Measurements from ENCODE around the gene GID8. TPM values are rescaled to one million over a fixed set of nuclear protein-coding genes. Genes with fewer than 3 reads are reported as not detected.

Gene GID8
- total and polyA plus RNA-seq, 2 donors (not counting 1 experiment from before 2014, with no cell fraction given): 12.4 to 47.4 TPM

DNA sequence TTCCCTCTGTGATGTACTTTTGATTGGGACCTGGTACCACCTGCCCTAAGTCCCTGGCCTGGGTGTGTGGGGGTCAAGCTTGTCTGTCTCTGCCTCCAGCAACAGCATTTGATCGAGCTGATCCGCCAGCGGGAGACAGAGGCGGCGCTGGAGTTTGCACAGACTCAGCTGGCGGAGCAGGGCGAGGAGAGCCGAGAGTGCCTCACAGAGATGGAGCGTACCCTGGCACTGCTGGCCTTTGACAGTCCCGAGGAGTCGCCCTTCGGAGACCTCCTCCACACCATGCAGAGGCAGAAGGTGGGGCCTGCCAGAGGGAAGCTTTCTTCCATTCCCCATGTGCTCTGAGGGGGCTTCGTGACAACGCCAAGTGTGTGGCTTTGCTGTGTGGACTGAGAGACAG lies 5.4 kb downstream of the GID8 start:
- Mint-ChIP-seq H3K27me3 (no peaks in the 10 kb centered on the region), H3K4me1 (peaks cover 26% of the 10 kb centered on the region), H3K4me3 (no peak overlapping the region), H3K9me3 (ENCODE audit: insufficient read depth) (no peaks in the 10 kb centered on the region), H3K27ac (no peak overlapping the region)
- no peaks in the 10 kb centered on the region for H3K27me3 ChIP-seq (replicated peaks in 1 of 4; ENCODE audit: control extremely low read depth in 1 of 4, control insufficient read depth in 3 of 4, insufficient read depth in 4 of 4, low read length in 3 of 4)
- no peak overlapping the region for H2AFZ ChIP-seq (ENCODE audit: insufficient read depth, low read depth, low read length, poor library complexity, severe bottlenecking)
- H3K79me2 ChIP-seq (ENCODE audit: control insufficient read depth, insufficient read depth, low read length): peaks cover 87% of the 10 kb centered on the region
- no peak overlapping the region for H3K4me3 ChIP-seq (ENCODE audit: control extremely low read depth in 1 of 5, extremely low read depth in 1 of 5, insufficient read depth in 1 of 5, low read depth in 2 of 5, low read length in 4 of 5)
- H3K4me1 ChIP-seq (ENCODE audit: control insufficient read depth in 2 of 2, insufficient read depth in 2 of 2, low read length in 2 of 2): peaks cover 12 to 19% of the 10 kb centered on the region in 2 donors
- H3K9ac ChIP-seq (ENCODE audit: low read length): no peak overlapping the region
- no peak for TF ChIP-seq CTCF (IDR thresholded peaks at IDR 0.05)
- no peak for TF ChIP-seq EZH2 (IDR thresholded peaks at IDR 0.05; ENCODE audit: borderline replicate concordance, insufficient read depth, low read depth, low read length, poor library complexity, severe bottlenecking)
- no peak overlapping the region for H3K27ac ChIP-seq (ENCODE audit: low read length in 2 of 2)
- H3K36me3 ChIP-seq (replicated peaks in 1 of 2; ENCODE audit: control extremely low read depth in 1 of 2, control insufficient read depth in 1 of 2, extremely low read depth in 1 of 2, insufficient read depth in 2 of 2, low read length in 1 of 2): peaks cover 3 to 71% of the 10 kb centered on the region in 2 experiments
- H3K4me2 ChIP-seq (replicated peaks; ENCODE audit: low read depth, low read length, poor library complexity, severe bottlenecking): no peak overlapping the region
- ATAC-seq (ENCODE audit: low read depth) (no peak), DNase-seq (no peak)
- intact Hi-C loops (cut with micrococcal nuclease): no loop called here
- CTCF ChIA-PET: interaction anchor here (1.3 kb wide), 1 partner anchor 11 kb away, joined by 3 read pairs; no protein-coding TSS in a partner anchor
- peaks cover 33% of the 10 kb centered on the region for H4K20me1 ChIP-seq (ENCODE audit: control insufficient read depth, insufficient read depth, low read length, poor library complexity, severe bottlenecking)
- POLR2A ChIA-PET: no interaction called here
- no peaks in the 10 kb centered on the region for H3K9me3 ChIP-seq (ENCODE audit: control extremely low read depth in 1 of 3, control insufficient read depth in 2 of 3, insufficient read depth in 1 of 3, low read length in 2 of 3)
- WGBS (ENCODE audit: insufficient coverage): 97% methylated on average over 12 of the region's 14 CpGs

- Histone ChIP-seq H3K9ac (ENCODE audit: low read length) (no peak overlapping the region), H3K4me2 (replicated peaks; ENCODE audit: low read depth, low read length, poor library complexity, severe bottlenecking) (no peak overlapping the region), H3K4me3 (ENCODE audit: control extremely low read depth in 1 of 5, extremely low read depth in 1 of 5, insufficient read depth in 1 of 5, low read depth in 2 of 5, low read length in 4 of 5) (no peak overlapping the region), H3K9me3 (ENCODE audit: control extremely low read depth in 1 of 3, control insufficient read depth in 2 of 3, insufficient read depth in 1 of 3, low read length in 2 of 3) (no peaks in the 10 kb centered on the region), H3K27me3 (replicated peaks in 1 of 4; ENCODE audit: control extremely low read depth in 1 of 4, control insufficient read depth in 3 of 4, insufficient read depth in 4 of 4, low read length in 3 of 4) (no peaks in the 10 kb centered on the region), H3K36me3 (replicated peaks in 1 of 2; ENCODE audit: control extremely low read depth in 1 of 2, control insufficient read depth in 1 of 2, extremely low read depth in 1 of 2, insufficient read depth in 2 of 2, low read length in 1 of 2) (peaks cover 3 to 78% of the 10 kb centered on the region in 2 experiments), H3K27ac (ENCODE audit: low read length in 2 of 2) (no peak overlapping the region), H3K4me1 (ENCODE audit: control insufficient read depth in 2 of 2, insufficient read depth in 2 of 2, low read length in 2 of 2) (peaks cover 5 to 11% of the 10 kb centered on the region in 2 donors), H4K20me1 (ENCODE audit: control insufficient read depth, insufficient read depth, low read length, poor library complexity, severe bottlenecking) (peaks cover 26% of the 10 kb centered on the region), H2AFZ (ENCODE audit: insufficient read depth, low read depth, low read length, poor library complexity, severe bottlenecking) (no peak overlapping the region), H3K79me2 (ENCODE audit: control insufficient read depth, insufficient read depth, low read length) (peaks cover 86% of the 10 kb centered on the region)
- Mint-ChIP-seq H3K27ac (no peak overlapping the region), H3K9me3 (ENCODE audit: insufficient read depth) (no peaks in the 10 kb centered on the region), H3K4me1 (peaks cover 18% of the 10 kb centered on the region), H3K4me3 (no peak overlapping the region), H3K27me3 (no peaks in the 10 kb centered on the region)
- WGBS (ENCODE audit: insufficient coverage): 100% methylated on average over 2 of the region's 8 CpGs
- no peak for DNase-seq
- CTCF ChIA-PET: interaction anchor here (1.2 kb wide), 1 partner anchor 28 kb away, joined by 3 read pairs; no protein-coding TSS in a partner anchor
- POLR2A ChIA-PET: no interaction called here
- intact Hi-C loops (cut with micrococcal nuclease): no loop called here
- no peak for ATAC-seq (ENCODE audit: low read depth)
- TF ChIP-seq EZH2 (IDR thresholded peaks at IDR 0.05; ENCODE audit: borderline replicate concordance, insufficient read depth, low read depth, low read length, poor library complexity, severe bottlenecking): no peak
- TF ChIP-seq CTCF (IDR thresholded peaks at IDR 0.05): no peak
Measured at GRCh38 chr20:62944184-62944583, 6.2 kb downstream of the GID8 start.
